Common myeloid progenitor, CD34-positive (primary cell): ENCODE data around the gene GAP43.

Source experiments
- CTCF ChIA-PET: fragments of 350-600 bp; sonication (Branson Sonifier 250); formaldehyde crosslinking; loops from one replicate; lab custom pipeline; 2021; ENCODE audit warnings: antibody characterized with exemption; lab: Charles Lee
- POLR2A ChIA-PET: fragments of 350-600 bp; sonication (Branson Sonifier 250); formaldehyde crosslinking; loops from one replicate; lab custom pipeline; 2021; ENCODE audit warnings: antibody characterized with exemption; lab: Charles Lee
- DNase-seq, 3 donors: peaks; one replicate each; pipeline versions ENCODE4 v3.0.0 to v3.0.0-alpha.2; 2013
- H3K27ac ChIP-seq, 2 experiments: 1 replicate in 1 of 2; 2 replicates in 1 of 2; pipeline ENCODE4 v1.7.0; 2013; ENCODE audit warnings: inconsistent platforms in 2 of 2, low read length in 2 of 2, mild to moderate bottlenecking in 2 of 2, low read depth in 1 of 2, moderate library complexity in 1 of 2; ENCODE audit not compliant: severe bottlenecking in 2 of 2, insufficient read depth in 1 of 2, poor library complexity in 1 of 2
- H3K27me3 ChIP-seq, 5 experiments: replicated peaks in 2 of 5; 1 replicate in 3 of 5; 2 replicates in 2 of 5; pipeline versions ENCODE4 v1.6.1 to v1.7.0; 2013; ENCODE audit warnings: low read length in 4 of 5, mild to moderate bottlenecking in 2 of 5, moderate library complexity in 2 of 5, inconsistent platforms in 1 of 5; ENCODE audit not compliant: insufficient read depth in 5 of 5, control insufficient read depth in 4 of 5
- H3K36me3 ChIP-seq, 4 experiments: 1 replicate in 2 of 4; 2 replicates in 2 of 4; pipeline versions ENCODE4 v1.6.1 to v1.7.0; 2013; ENCODE audit warnings: low read length in 3 of 4, control low read depth in 1 of 4, mild to moderate bottlenecking in 1 of 4; ENCODE audit not compliant: control insufficient read depth in 4 of 4, insufficient read depth in 4 of 4
- H3K4me1 ChIP-seq, 4 experiments: 1 replicate in 3 of 4; 2 replicates in 1 of 4; pipeline versions ENCODE4 v1.6.1 to v1.7.1; 2013; ENCODE audit warnings: low read length in 3 of 4, mild to moderate bottlenecking in 3 of 4, control low read depth in 1 of 4, inconsistent platforms in 1 of 4, moderate library complexity in 1 of 4; ENCODE audit not compliant: control insufficient read depth in 4 of 4, insufficient read depth in 4 of 4; ENCODE audit errors: control extremely low read depth in 1 of 4
- H3K4me3 ChIP-seq, 7 experiments: 1 replicate in 4 of 7; 2 replicates in 3 of 7; pipeline versions ENCODE4 v1.5.1 to v1.7.0; 2013; ENCODE audit warnings: mild to moderate bottlenecking in 7 of 7, low read length in 6 of 7, moderate library complexity in 6 of 7, inconsistent platforms in 2 of 7, low read depth in 2 of 7, control low read depth in 1 of 7; ENCODE audit not compliant: insufficient read depth in 4 of 7, control insufficient read depth in 1 of 7; ENCODE audit errors: extremely low read depth in 1 of 7
- H3K9me3 ChIP-seq, 5 experiments: 1 replicate in 4 of 5; 2 replicates in 1 of 5; pipeline versions ENCODE4 v1.6.1 to v1.7.1; 2013; ENCODE audit warnings: low read length in 4 of 5, mild to moderate bottlenecking in 2 of 5, inconsistent platforms in 1 of 5, low read depth in 1 of 5, moderate library complexity in 1 of 5; ENCODE audit not compliant: control insufficient read depth in 4 of 5, insufficient read depth in 2 of 5; ENCODE audit errors: control extremely low read depth in 1 of 5
- WGBS: methylation state at CpG from one replicate; pipeline ENCODE4 v1.1.5; 2013; ENCODE audit not compliant: insufficient coverage; 5-methylcytosine and 5-hydroxymethylcytosine counted together

The GAP43 gene

DNA sequence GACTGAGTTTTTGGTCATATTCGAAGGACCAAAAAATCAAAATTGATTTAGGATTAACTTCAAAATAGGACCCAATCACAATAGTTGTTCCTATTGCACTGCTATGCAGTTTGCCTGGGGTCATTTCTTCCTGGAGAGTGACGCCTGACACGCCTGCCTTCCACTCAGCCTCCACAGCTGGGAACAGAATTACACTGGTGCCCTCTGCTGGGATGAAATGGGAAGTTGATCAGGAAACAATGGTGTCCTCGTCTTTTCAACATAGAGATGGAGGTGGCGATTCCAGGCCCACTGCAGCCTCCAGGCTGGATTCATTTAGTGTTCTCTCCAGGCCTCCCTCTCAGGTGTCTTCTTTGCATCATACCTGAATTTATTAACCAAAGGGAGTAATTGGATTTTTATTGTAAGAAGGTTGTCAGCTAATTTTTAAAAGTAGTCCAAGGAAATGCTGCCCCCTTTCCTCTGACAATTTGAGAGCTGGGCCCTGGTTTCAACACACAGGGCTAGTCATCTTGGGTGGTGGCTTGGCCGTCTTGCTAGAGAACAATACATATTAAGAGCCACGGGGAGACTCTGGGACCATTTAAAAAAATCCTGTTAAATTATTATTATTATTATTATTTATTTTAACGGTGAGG lies 69.7 kb downstream of the GAP43 start:
- H3K36me3 ChIP-seq = no peaks in the 10 kb centered on the region
- no peak overlapping the region for H3K27ac ChIP-seq
- no peaks in the 10 kb centered on the region for H3K9me3 ChIP-seq
- 8% methylated on average over 5 of the region's 8 CpGs for WGBS
- peak; percentile 61 to 70 (median 65) for DNase-seq
- H3K27me3 ChIP-seq = peaks cover 0 to 14% (median 4%) of the 10 kb centered on the region in 5 experiments
- H3K4me3 ChIP-seq = no peak overlapping the region
- POLR2A ChIA-PET = no interaction called here
- CTCF ChIA-PET = interaction anchor here (0.6 to 2.5 kb wide), 13 partner anchors 15 to 1288 kb away, joined by 3 to 18 read pairs (median 3); no protein-coding TSS in a partner anchor
- no peaks in the 10 kb centered on the region for H3K4me1 ChIP-seq

DNA sequence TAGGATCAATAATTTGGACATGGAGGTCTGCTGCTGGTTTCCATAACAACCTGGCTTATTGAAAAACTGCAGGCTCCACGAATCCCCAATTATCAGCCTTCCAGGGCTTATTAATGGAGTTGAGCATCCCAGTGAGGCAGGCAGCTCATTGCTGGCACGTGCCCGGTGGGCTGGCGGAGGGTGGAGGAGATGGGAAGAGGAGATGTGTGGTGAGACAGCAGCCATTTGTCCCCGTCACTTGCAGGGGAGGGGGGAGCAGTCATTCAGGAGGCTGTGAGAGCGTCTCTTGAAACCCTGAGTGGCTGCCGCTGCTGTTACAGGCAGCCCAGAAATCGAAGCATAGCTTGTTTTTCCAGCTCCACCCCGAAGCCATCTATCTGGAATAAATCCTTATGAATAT lies 70.6 kb downstream of the GAP43 start:
- H3K9me3 ChIP-seq = no peaks in the 10 kb centered on the region
- CTCF ChIA-PET = interaction anchor here (0.8 to 2.5 kb wide), 9 partner anchors 90 to 1169 kb away, joined by 3 to 18 read pairs (median 3); no protein-coding TSS in a partner anchor
- POLR2A ChIA-PET = no interaction called here
- no peak overlapping the region for H3K27ac ChIP-seq
- no peak overlapping the region for H3K4me3 ChIP-seq
- H3K27me3 ChIP-seq = peaks cover 0 to 11% (median 3%) of the 10 kb centered on the region in 5 experiments
- WGBS = 92% methylated on average over 9 of the region's 9 CpGs
- no peaks in the 10 kb centered on the region for H3K4me1 ChIP-seq
- DNase-seq = no peak
- H3K36me3 ChIP-seq = no peaks in the 10 kb centered on the region

- H3K36me3 ChIP-seq = no peaks in the 10 kb centered on the region
- CTCF ChIA-PET = interaction anchor here (1.4 kb wide), 1 partner anchor 89 kb away, joined by 4 read pairs; no protein-coding TSS in a partner anchor
- peaks cover 0 to 10% (median 2%) of the 10 kb centered on the region in 5 experiments for H3K27me3 ChIP-seq
- H3K9me3 ChIP-seq = no peaks in the 10 kb centered on the region
- H3K4me1 ChIP-seq = no peaks in the 10 kb centered on the region
- no peak overlapping the region for H3K4me3 ChIP-seq
- no peak for DNase-seq
- POLR2A ChIA-PET = no interaction called here
- no peak overlapping the region for H3K27ac ChIP-seq
Observed at GRCh38 chr3:115695090-115695489, 71.8 kb downstream of the GAP43 start.

GRCh38 chr3:115697263-115698053 lies 74.1 kb downstream of the GAP43 start:
- Histone ChIP-seq H3K4me1 (no peaks in the 10 kb centered on the region), H3K36me3 (no peaks in the 10 kb centered on the region), H3K27me3 (peaks cover 0 to 11% (median 0%) of the 10 kb centered on the region in 5 experiments), H3K9me3 (no peaks in the 10 kb centered on the region), H3K4me3 (no peak overlapping the region), H3K27ac (no peak overlapping the region)
- 92% methylated on average over 2 of the region's 7 CpGs for WGBS
- POLR2A ChIA-PET = no interaction called here
- DNase-seq = no peak
- CTCF ChIA-PET = no interaction called here

- Histone ChIP-seq H3K27me3 (peaks cover 0 to 11% (median 0%) of the 10 kb centered on the region in 5 experiments), H3K4me1 (no peaks in the 10 kb centered on the region), H3K4me3 (no peak overlapping the region), H3K36me3 (no peaks in the 10 kb centered on the region), H3K27ac (no peak overlapping the region), H3K9me3 (peaks cover 0 to 3% (median 0%) of the 10 kb centered on the region in 5 experiments)
- no peak for DNase-seq
- ChIA-PET POLR2A (interaction anchor here (0.7 kb wide), 1 partner anchor 67 kb away, joined by 3 read pairs; no protein-coding TSS in a partner anchor), CTCF (interaction anchor here (1.3 kb wide), 1 partner anchor 481 kb away, joined by 3 read pairs; no protein-coding TSS in a partner anchor)
- WGBS = 78% methylated on average over 8 of the region's 8 CpGs
Observed at GRCh38 chr3:115698851-115699591, 75.7 kb downstream of the GAP43 start.

DNA sequence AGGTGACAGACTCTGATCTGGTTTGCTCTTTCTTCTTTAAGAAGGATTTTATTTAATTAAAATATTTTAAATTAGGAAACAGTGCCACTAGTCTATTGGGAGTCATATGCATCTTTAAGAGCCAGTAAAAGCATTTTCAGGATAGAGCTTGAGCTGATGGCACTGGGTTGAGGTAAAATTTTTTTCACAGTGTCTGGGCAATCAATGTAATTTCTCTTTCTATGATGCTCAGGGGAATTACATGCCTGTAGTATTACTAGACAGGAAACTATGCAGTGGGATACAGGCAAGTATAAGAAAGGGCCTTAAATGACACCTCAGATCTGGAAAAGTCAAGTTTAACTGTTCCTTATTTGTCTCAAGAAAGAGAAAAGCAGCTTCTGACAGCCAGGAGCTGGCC lies 76.4 kb downstream of the GAP43 start:
- Histone ChIP-seq H3K9me3 (peaks cover 0 to 3% (median 0%) of the 10 kb centered on the region in 5 experiments), H3K4me1 (no peaks in the 10 kb centered on the region), H3K36me3 (no peaks in the 10 kb centered on the region), H3K27ac (no peak overlapping the region), H3K4me3 (no peak overlapping the region), H3K27me3 (peaks cover 0 to 11% (median 0%) of the 10 kb centered on the region in 5 experiments)
- POLR2A ChIA-PET = no interaction called here
- no peak for DNase-seq
- CTCF ChIA-PET = interaction anchor here (1.3 kb wide), 1 partner anchor 482 kb away, joined by 3 read pairs; no protein-coding TSS in a partner anchor
